ENCODE data around the gene CCDC136.

Gene CCDC136

DNA sequence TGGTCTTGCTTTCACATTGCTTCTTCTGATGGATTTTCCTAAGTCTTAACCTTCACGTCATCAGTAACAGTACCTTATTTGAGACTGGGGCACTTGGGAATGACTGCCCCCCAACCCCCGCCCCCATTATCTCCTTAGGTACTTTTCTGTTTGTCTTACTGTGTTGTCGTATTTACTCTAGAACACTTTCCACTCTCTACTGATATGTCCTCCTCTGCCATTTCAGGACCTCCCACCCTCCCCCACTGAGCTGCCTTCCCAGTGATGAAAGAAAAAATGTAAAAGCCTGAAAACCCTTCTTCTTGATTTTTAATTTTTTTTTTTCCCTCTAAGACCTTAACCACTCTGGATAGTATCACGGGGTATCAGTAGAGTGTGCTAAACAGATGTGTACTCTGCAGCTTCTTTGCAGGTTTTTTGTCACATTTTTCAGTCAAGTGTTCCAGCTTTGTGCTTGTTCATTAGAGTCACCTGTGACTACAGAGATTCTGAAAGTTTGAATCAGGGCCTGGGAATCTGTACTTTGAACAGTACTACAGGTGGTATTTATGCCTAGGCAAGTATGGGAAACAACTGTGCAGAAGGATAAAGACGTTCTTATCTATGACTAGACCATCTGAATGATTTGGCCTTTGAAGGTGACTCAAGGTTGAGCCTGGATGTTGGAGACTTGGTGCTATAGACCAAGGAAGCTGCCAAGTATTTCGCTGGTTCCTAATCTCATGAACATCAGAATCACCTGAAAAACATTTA is 44.3 kb upstream of the CCDC136 start:
- TF ChIP-seq, protein P1, sequence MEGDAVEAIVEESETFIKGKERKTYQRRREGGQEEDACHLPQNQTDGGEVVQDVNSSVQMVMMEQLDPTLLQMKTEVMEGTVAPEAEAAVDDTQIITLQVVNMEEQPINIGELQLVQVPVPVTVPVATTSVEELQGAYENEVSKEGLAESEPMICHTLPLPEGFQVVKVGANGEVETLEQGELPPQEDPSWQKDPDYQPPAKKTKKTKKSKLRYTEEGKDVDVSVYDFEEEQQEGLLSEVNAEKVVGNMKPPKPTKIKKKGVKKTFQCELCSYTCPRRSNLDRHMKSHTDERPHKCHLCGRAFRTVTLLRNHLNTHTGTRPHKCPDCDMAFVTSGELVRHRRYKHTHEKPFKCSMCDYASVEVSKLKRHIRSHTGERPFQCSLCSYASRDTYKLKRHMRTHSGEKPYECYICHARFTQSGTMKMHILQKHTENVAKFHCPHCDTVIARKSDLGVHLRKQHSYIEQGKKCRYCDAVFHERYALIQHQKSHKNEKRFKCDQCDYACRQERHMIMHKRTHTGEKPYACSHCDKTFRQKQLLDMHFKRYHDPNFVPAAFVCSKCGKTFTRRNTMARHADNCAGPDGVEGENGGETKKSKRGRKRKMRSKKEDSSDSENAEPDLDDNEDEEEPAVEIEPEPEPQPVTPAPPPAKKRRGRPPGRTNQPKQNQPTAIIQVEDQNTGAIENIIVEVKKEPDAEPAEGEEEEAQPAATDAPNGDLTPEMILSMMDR (IDR thresholded peaks at IDR 0.05; ENCODE audit: control extremely low read depth, extremely low read depth, low read depth, missing control alignments), result no peak
- DNase-seq (ENCODE audit: extremely low spot score), result no peak
- CTCF ChIA-PET, result interaction anchor here (1.5 kb wide), 1 partner anchor 33 kb away, joined by 3 read pairs; no protein-coding TSS in a partner anchor
- POLR2A ChIA-PET, result interaction anchor here (1.1 kb wide), 1 partner anchor 8 kb away, joined by 3 read pairs; the partner anchor contains the start of gene CALU

GRCh38 chr7:128752251-128752650 is 39.5 kb upstream of the CCDC136 start:
- ChIA-PET POLR2A (no interaction called here), CTCF (interaction anchor here (7.7 kb wide), 1 partner anchor 12 kb away, joined by 48 read pairs; the partner anchor contains the start of gene CALU)
- DNase-seq (ENCODE audit: extremely low spot score), result no peak
- TF ChIP-seq, protein P1 (IDR thresholded peaks at IDR 0.05; ENCODE audit: control extremely low read depth, extremely low read depth, low read depth, missing control alignments), result no peak

DNA sequence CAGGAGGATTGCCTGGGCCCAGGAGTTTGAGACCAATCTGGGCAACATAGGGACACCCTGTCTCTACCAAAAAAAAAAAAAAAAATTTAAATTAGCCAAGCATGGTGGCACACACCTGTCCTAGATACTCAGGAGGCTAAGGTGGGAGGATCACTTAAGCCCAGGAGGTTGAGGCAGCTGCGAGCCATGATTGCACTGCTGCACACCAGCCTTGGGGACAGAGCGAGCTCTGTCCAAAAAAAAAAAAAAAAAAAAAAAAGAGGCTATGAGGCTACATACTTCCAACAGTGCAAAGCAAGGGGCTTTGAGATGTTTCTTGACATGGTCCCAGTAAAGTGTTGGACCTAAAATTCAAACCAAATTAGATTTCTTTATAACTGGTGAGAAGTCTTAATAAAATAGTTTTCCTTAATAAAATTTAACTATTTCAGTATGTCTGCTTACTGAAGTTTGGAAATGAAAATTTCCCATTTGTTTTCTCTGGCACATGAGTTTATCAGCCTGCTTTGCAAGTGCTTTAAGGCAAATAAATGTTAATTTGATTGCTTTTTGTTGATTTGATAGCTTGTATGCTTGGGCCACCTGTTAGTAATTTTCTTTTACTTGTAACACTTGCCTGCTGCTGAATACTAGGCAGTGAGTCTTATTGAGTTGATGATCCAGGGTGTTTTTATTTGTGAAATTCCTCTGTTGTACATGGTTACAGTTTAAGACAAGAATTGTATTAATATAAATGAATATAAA is 36.5 kb upstream of the CCDC136 start:
- POLR2A ChIA-PET, result interaction anchor here (0.6 kb wide), 1 partner anchor 19 kb away, joined by 3 read pairs; no protein-coding TSS in a partner anchor
- CTCF ChIA-PET, result interaction anchor here (7.7 kb wide), 1 partner anchor 15 kb away, joined by 48 read pairs; the partner anchor contains the start of gene CALU
- TF ChIP-seq, protein P1 (IDR thresholded peaks at IDR 0.05; ENCODE audit: control extremely low read depth, extremely low read depth, low read depth, missing control alignments), result no peak
- no peak for DNase-seq (ENCODE audit: extremely low spot score)

- POLR2A ChIA-PET, result interaction anchor here (0.8 to 1.0 kb wide), 2 partner anchors 13 to 329 kb away, joined by 3 read pairs; no protein-coding TSS in a partner anchor
- TF ChIP-seq, protein P1 (IDR thresholded peaks at IDR 0.05; ENCODE audit: control extremely low read depth, extremely low read depth, low read depth, missing control alignments), result no peak
- CTCF ChIA-PET, result interaction anchor here (1.1 to 7.7 kb wide), 4 partner anchors 12 to 88 kb away, joined by 3 to 48 read pairs (median 6); partner anchors contain the start of gene CALU
Observed at GRCh38 chr7:128755819-128756476, 35.8 kb upstream of the CCDC136 start.

DNA sequence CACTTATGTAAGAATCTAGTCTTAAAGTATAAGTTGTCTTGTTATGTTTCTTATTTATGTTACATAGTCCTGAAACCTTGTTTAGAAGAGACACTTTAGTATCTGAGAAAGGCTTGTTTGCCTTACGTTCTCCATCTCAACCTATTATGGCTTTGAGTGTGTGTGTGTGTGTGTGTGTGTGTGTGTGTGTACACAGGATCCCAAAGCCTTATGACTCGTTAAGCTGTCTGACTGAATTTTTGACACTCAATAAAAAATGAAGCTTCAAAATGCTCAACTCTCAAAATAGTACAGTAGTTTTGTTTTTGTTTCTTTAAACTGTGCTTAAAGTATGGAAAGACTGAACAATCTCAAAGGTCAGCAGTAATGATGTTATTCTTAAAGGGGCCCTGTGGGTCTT is 34.6 kb upstream of the CCDC136 start:
- DNase-seq (ENCODE audit: extremely low spot score), result no peak
- CTCF ChIA-PET, result interaction anchor here (1.1 to 7.7 kb wide), 4 partner anchors 17 to 86 kb away, joined by 3 to 48 read pairs (median 6); partner anchors contain the start of gene CALU
- TF ChIP-seq, protein P1 (IDR thresholded peaks at IDR 0.05; ENCODE audit: control extremely low read depth, extremely low read depth, low read depth, missing control alignments), result no peak
- POLR2A ChIA-PET, result interaction anchor here (0.6 to 0.7 kb wide), 2 partner anchors 11 to 39 kb away, joined by 3 to 4 read pairs; no protein-coding TSS in a partner anchor

More at GRCh38 chr7:128755819-128756476, 35.8 kb upstream of the CCDC136 start:
- DNase-seq (ENCODE audit: extremely low spot score), result no peak

All from GM10248 (cell line).